NCI-H345 (cell line): ENCODE measurements around the gene MS4A1.
"Not testable (repeated sequence)": the region's sequence is repeated elsewhere in the genome, so short reads cannot be mapped to it uniquely, and the experiment has no call there.

ENCODE experiments used
- DNase-seq: peaks from one replicate; lab custom pipeline; 2025; lab: John Stamatoyannopoulos, UW

MS4A1 gene

GRCh38 chr11:60504219-60504905 is 48.7 kb downstream of the MS4A1 start:
- DNase-seq: no peak

DNA sequence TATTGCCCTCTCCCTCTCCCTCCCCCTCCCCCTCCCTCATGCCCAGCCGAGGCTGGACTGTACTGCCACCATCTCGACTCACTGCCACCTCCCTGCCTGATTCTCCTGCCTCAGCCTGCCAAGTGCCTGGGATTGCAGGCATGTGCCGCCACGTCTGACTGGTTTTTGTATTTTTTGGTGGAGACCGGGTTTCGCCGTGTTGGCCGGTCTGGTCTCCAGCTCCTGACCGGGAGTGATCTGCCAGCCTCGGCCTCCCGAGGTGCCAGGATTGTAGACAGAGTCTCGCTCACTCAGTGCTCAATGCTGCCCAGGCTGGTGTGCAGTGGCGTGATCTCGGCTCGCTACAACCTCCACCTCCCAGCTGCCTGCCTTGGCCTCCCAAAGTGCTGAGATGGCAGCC is 54.0 kb downstream of the MS4A1 start:
- not testable (repeated sequence) for DNase-seq

DNA sequence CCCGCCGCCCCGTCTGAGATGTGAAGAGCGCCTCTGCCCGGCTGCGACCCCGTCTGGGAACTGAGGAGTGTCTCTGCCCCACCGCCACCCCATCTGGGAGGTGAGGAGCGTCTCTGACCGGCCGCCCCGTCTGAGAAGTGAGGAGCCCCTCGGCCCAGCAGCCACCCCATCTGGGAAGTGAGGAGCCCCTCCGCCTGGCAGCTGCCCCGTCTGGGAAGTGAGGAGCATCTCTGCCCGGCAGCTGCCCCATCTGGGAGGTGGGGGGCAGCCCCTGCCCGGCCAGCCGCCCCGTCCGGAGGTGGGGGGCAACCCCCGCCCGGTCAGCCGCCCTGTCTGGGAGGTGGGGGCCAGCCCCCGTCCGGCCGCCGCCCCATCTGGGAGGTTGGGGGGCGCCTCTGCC is 54.6 kb downstream of the MS4A1 start:
- not testable (repeated sequence) for DNase-seq

GRCh38 chr11:60511393-60511792 is 55.7 kb downstream of the MS4A1 start:
- DNase-seq: no peak

DNA sequence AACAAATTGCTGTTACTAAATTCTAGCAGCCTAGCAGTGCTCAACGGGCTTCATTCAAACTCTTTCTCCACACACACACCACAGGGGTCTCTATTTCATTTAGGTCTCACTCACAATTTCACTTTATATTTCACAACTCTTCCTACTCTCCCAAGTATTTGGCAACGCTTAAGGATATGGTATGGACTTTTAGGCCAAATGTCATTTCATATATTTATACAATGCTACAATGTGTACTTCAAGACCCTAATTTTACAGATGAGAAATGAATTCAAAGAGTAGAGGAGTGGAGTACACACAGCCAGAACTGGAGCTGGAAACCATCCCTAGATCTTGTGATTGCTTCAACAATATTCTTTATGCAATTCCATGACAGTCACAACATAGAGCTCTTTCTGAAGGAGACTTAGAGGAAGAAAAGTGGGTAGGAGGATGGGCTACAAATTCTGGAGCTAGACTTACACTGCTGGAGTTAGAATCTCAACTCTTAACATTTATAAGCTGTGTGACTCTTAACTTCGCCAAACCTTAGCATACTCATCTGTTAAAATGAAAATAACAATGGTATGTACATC is 57.1 kb downstream of the MS4A1 start:
- DNase-seq: no peak

- DNase-seq: no peak
Measured at GRCh38 chr11:60513496-60514460, 58.1 kb downstream of the MS4A1 start.

GRCh38 chr11:60515144-60515855 is 59.7 kb downstream of the MS4A1 start, which contains the start of gene MS4A13:
TSS of gene MS4A13 (plus strand) at chr11:60515392. CDS start at chr11:60518084, 2,692 bp downstream.
- no peak for DNase-seq
